ENCODE results near the gene PARP9.

Gene PARP9

GRCh38 chr3:122564155-122564912 lies at the start of gene PARP9, which contains the start of gene DTX3L:
Gene PARP9, minus strand, starts transcription at chr3:122564300. Its CDS starts 4,680 bp downstream, at chr3:122559620.
Gene DTX3L, plus strand, starts transcription at chr3:122564338. Its CDS starts 89 bp downstream, at chr3:122564427.
- DNase-seq: peak; percentile 78

- DNase-seq: no peak
These were observed 48.6 kb upstream of the PARP9 start for GRCh38 chr3:122612696-122613095.

GRCh38 chr3:122609798-122610559 lies 45.9 kb upstream of the PARP9 start:
- no peak for DNase-seq

- no peak for DNase-seq
These were observed 44.8 kb upstream of the PARP9 start for GRCh38 chr3:122608916-122609315.

- no peak for DNase-seq
These were observed 42.2 kb upstream of the PARP9 start for GRCh38 chr3:122606330-122606729.

GRCh38 chr3:122603056-122603455 lies 39.0 kb upstream of the PARP9 start:
- no peak for DNase-seq

- no peak for DNase-seq
These were observed 38.1 kb upstream of the PARP9 start for GRCh38 chr3:122602011-122602710.

GRCh38 chr3:122598556-122598955 lies 34.5 kb upstream of the PARP9 start:
- DNase-seq: no peak

GRCh38 chr3:122598151-122598550 lies 34.1 kb upstream of the PARP9 start:
- DNase-seq: no peak

- no peak for DNase-seq
These were observed 29.9 kb upstream of the PARP9 start for GRCh38 chr3:122594025-122594424.

- DNase-seq: no peak
These were observed 26.5 kb upstream of the PARP9 start for GRCh38 chr3:122590610-122591009.

GRCh38 chr3:122589297-122589696 lies 25.2 kb upstream of the PARP9 start:
- no peak for DNase-seq

GRCh38 chr3:122587572-122587971 lies 23.5 kb upstream of the PARP9 start:
- no peak for DNase-seq

- no peak for DNase-seq
These were observed 22.8 kb upstream of the PARP9 start for GRCh38 chr3:122586773-122587485.

GRCh38 chr3:122586098-122586497 lies 22.0 kb upstream of the PARP9 start:
- DNase-seq: no peak

- no peak for DNase-seq
These were observed 18.3 kb upstream of the PARP9 start for GRCh38 chr3:122582390-122582789.

- no peak for DNase-seq
These were observed 17.5 kb upstream of the PARP9 start for GRCh38 chr3:122581622-122582021.

GRCh38 chr3:122580470-122580869 lies 16.4 kb upstream of the PARP9 start:
- DNase-seq: no peak

GRCh38 chr3:122578069-122578740 lies 14.1 kb upstream of the PARP9 start:
- no peak for DNase-seq

- DNase-seq: no peak
These were observed 13.4 kb upstream of the PARP9 start, which contains the start of gene PARP15 for GRCh38 chr3:122577409-122578031. Gene PARP15, plus strand, starts transcription at chr3:122577650. Its CDS starts 18 bp downstream, at chr3:122577668.

GRCh38 chr3:122576174-122576940 lies 12.3 kb upstream of the PARP9 start:
- DNase-seq: no peak
